BLaER1 treated with 17β-estradiol and CSF1 and Interleukin-3, amounts not matched to agents 10 nM and 100 nM (cell line): Measurements from ENCODE around the gene PARD3.
"Not testable (repeated sequence)": the region's sequence is repeated elsewhere in the genome, so short reads cannot be mapped to it uniquely, and the experiment has no call there.

Experiments used
- H3K27ac ChIP-seq, 11 experiments: shearing (Covaris generic); formaldehyde crosslinking; 2 replicates each; pipeline ENCODE4 v1.8.1; 2022
- H3K27me3 ChIP-seq, 11 experiments: shearing (Covaris generic); formaldehyde crosslinking; 2 replicates each; pipeline ENCODE4 v1.8.1; 2022
- H3K36me3 ChIP-seq, 11 experiments: shearing (Covaris generic); formaldehyde crosslinking; 2 replicates each; pipeline ENCODE4 v1.8.1; 2022
- H3K4me1 ChIP-seq, 10 experiments: shearing (Covaris generic); formaldehyde crosslinking; 2 replicates each; pipeline ENCODE4 v1.8.1; 2022
- H3K4me2 ChIP-seq, 11 experiments: shearing (Covaris generic); formaldehyde crosslinking; 2 replicates each; pipeline ENCODE4 v1.8.1; 2022
- H3K4me3 ChIP-seq, 10 experiments: shearing (Covaris generic); formaldehyde crosslinking; 2 replicates each; pipeline ENCODE4 v1.8.1; 2022
- H3K9ac ChIP-seq, 11 experiments: shearing (Covaris generic); formaldehyde crosslinking; 2 replicates each; pipeline ENCODE4 v1.8.1; 2022
- H3K9me3 ChIP-seq, 11 experiments: shearing (Covaris generic); formaldehyde crosslinking; replicated peaks in 1 of 11; 2 replicates each; pipeline ENCODE4 v1.8.1; 2022
- H4K20me1 ChIP-seq, 11 experiments: shearing (Covaris generic); formaldehyde crosslinking; 2 replicates each; pipeline ENCODE4 v1.8.1; 2022
- Cebpa-rat ChIP-seq, 11 experiments: shearing (Covaris generic); IDR thresholded peaks; 2 replicates each; pipeline ENCODE4 v1.8.1; 2022

The PARD3 gene

GRCh38 chr10:34464591-34464990, 350.5 kb downstream of the PARD3 start:
- no peak for TF ChIP-seq Cebpa-rat (IDR thresholded peaks at IDR 0.05)
- Histone ChIP-seq H4K20me1 (no peaks in the 10 kb centered on the region), H3K4me2 (no peak overlapping the region), H3K36me3 (peaks cover 0 to 19% (median 4%) of the 10 kb centered on the region in 11 experiments; a peak in 12 of 22 replicates), H3K4me1 (no peaks in the 10 kb centered on the region), H3K4me3 (no peak overlapping the region), H3K27me3 (no peaks in the 10 kb centered on the region), H3K9ac (no peak overlapping the region), H3K9me3 (no peaks in the 10 kb centered on the region), H3K27ac (no peak overlapping the region)

GRCh38 chr10:34464000-34464399, 351.1 kb downstream of the PARD3 start:
- Histone ChIP-seq H3K36me3 (peaks cover 0 to 17% (median under 1%) of the 10 kb centered on the region in 11 experiments; a peak in 11 of 22 replicates), H4K20me1 (no peaks in the 10 kb centered on the region), H3K4me1 (no peaks in the 10 kb centered on the region), H3K27me3 (no peaks in the 10 kb centered on the region), H3K9me3 (no peaks in the 10 kb centered on the region), H3K9ac (no peak overlapping the region), H3K4me3 (no peak overlapping the region), H3K27ac (no peak overlapping the region), H3K4me2 (no peak overlapping the region)
- no peak for TF ChIP-seq Cebpa-rat (IDR thresholded peaks at IDR 0.05)

GRCh38 chr10:34462993-34463392, 352.1 kb downstream of the PARD3 start:
- H3K9ac ChIP-seq = no peak overlapping the region
- H3K4me1 ChIP-seq = no peaks in the 10 kb centered on the region
- no peak overlapping the region for H3K4me3 ChIP-seq
- no peak for TF ChIP-seq Cebpa-rat (IDR thresholded peaks at IDR 0.05)
- no peaks in the 10 kb centered on the region for H3K9me3 ChIP-seq
- H4K20me1 ChIP-seq = no peaks in the 10 kb centered on the region
- H3K4me2 ChIP-seq = no peak overlapping the region
- no peak overlapping the region for H3K27ac ChIP-seq
- H3K36me3 ChIP-seq = peaks cover 0 to 8% (median 6%) of the 10 kb centered on the region in 11 experiments; a peak in 9 of 22 replicates
- no peaks in the 10 kb centered on the region for H3K27me3 ChIP-seq

GRCh38 chr10:34462056-34462455, 353.0 kb downstream of the PARD3 start:
- Histone ChIP-seq H3K27ac (no peak overlapping the region), H3K36me3 (peaks cover 0 to 6% (median 0%) of the 10 kb centered on the region in 11 experiments; a peak in 1 of 22 replicates), H3K4me2 (no peak overlapping the region), H3K4me1 (no peaks in the 10 kb centered on the region), H3K9me3 (no peaks in the 10 kb centered on the region), H3K4me3 (no peak overlapping the region), H3K27me3 (no peaks in the 10 kb centered on the region), H3K9ac (no peak overlapping the region), H4K20me1 (no peaks in the 10 kb centered on the region)
- TF ChIP-seq Cebpa-rat (IDR thresholded peaks at IDR 0.05) = no peak

DNA sequence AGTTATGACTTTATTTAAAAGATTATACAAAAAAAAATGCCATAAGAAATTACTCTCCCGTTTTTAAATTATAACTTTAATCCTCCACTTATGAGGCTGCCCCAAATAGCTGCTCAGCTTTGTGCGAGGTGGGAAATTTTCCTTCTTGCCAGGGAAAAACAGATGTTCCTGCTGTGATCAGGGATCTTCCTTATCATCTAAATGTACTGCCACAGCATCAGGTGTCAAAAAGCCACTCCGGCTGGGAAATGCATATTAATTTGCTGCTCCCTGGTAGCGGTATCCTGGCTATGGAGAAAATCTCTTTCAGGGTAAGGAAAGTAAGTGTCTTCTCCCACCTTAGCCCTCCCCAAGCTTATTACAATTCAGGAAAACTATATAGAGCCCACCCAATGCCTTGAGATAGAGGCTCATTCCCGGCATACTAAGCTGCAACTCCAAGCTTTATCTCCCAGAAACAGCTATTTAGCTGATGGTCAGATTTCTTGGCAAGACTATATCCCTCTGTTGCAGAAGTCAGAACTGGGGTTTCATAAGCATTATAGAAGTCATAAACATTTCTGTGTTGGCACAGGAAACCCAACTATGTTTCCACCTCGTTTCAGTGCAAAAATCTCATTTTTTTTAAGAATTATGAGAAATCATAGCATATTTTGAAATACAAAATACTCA, 360.4 kb downstream of the PARD3 start:
- Histone ChIP-seq H4K20me1 (no peaks in the 10 kb centered on the region), H3K9me3 (no peaks in the 10 kb centered on the region), H3K27me3 (no peaks in the 10 kb centered on the region), H3K4me3 (no peak overlapping the region), H3K36me3 (peaks cover 0 to 6% (median 0%) of the 10 kb centered on the region in 11 experiments; a peak in 1 of 22 replicates), H3K27ac (no peak overlapping the region), H3K9ac (no peak overlapping the region), H3K4me2 (no peak overlapping the region), H3K4me1 (no peaks in the 10 kb centered on the region)
- TF ChIP-seq Cebpa-rat (IDR thresholded peaks at IDR 0.05) = no peak

GRCh38 chr10:34449836-34450235, 365.3 kb downstream of the PARD3 start:
- Histone ChIP-seq H3K4me2 (no peak overlapping the region), H3K36me3 (peaks cover 0 to 5% (median 0%) of the 10 kb centered on the region in 11 experiments; a peak in 1 of 22 replicates), H3K4me3 (no peak overlapping the region), H3K27ac (no peak overlapping the region), H3K4me1 (no peaks in the 10 kb centered on the region; a peak in 2 of 20 replicates), H3K27me3 (no peaks in the 10 kb centered on the region), H3K9ac (no peak overlapping the region), H3K9me3 (no peaks in the 10 kb centered on the region), H4K20me1 (no peaks in the 10 kb centered on the region)
- no peak for TF ChIP-seq Cebpa-rat (IDR thresholded peaks at IDR 0.05)

DNA sequence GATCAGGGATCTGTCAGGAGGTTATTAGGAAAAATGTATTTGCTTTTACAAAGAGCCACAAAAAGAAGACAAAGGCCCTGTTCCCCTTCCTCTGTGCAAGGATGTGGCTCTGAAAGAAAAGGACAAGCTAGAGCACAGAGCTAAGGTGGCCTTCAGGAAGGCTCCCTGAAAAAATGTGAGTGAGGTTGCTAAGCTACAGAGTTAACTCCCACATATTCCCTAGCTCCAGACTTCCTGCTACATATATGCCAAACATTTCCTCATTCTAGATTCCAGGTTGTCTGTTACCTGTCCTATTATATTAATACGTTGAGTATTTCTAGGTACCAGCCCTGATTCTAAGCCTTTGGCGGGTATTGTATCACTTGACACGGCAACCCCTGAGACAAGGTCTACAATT, 369.0 kb downstream of the PARD3 start:
- Histone ChIP-seq H3K4me3 (no peak overlapping the region), H3K4me1 (no peaks in the 10 kb centered on the region; a peak in 2 of 20 replicates), H3K9ac (no peak overlapping the region), H3K36me3 (peaks cover 0 to 11% (median 0%) of the 10 kb centered on the region in 11 experiments; a peak in 4 of 22 replicates), H3K4me2 (no peak overlapping the region), H3K27ac (no peak overlapping the region), H3K9me3 (peaks cover 0 to 4% (median 0%) of the 10 kb centered on the region in 11 experiments; a peak in 1 of 22 replicates), H3K27me3 (no peaks in the 10 kb centered on the region), H4K20me1 (no peaks in the 10 kb centered on the region)
- TF ChIP-seq Cebpa-rat (IDR thresholded peaks at IDR 0.05) = no peak

GRCh38 chr10:34444223-34445183, 370.6 kb downstream of the PARD3 start:
- H3K4me3 ChIP-seq = no peak overlapping the region
- no peak for TF ChIP-seq Cebpa-rat (IDR thresholded peaks at IDR 0.05)
- no peaks in the 10 kb centered on the region; a peak in 2 of 20 replicates for H3K4me1 ChIP-seq
- no peaks in the 10 kb centered on the region for H3K27me3 ChIP-seq
- no peaks in the 10 kb centered on the region for H4K20me1 ChIP-seq
- H3K9me3 ChIP-seq = peaks cover 0 to 4% (median 0%) of the 10 kb centered on the region in 11 experiments; a peak in 1 of 22 replicates
- H3K4me2 ChIP-seq = no peak overlapping the region
- H3K9ac ChIP-seq = no peak overlapping the region
- peaks cover 0 to 11% (median 0%) of the 10 kb centered on the region in 11 experiments; a peak in 4 of 22 replicates for H3K36me3 ChIP-seq
- H3K27ac ChIP-seq = no peak overlapping the region

DNA sequence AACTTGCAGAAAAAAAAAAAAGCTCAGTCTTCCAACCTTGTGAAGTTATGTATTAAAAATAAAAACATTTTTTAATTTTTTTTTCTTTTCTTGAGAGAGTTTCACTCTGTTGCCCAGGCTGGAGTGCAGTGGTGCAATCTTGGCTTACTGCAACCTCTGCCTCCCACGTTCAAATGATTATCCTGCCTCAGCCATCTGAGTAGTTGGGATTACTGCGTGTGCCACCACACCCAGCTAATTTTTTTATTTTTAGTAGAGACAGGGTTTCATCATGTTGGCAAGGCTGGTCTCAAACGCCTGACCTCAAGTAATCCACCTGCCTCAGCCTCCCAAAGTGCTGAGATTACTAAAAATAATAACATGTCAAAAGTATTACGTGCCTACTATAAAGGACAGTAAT, 375.7 kb downstream of the PARD3 start:
- not testable (repeated sequence) for H3K9me3 ChIP-seq, H3K4me3 ChIP-seq, H3K4me1 ChIP-seq, H4K20me1 ChIP-seq, H3K27me3 ChIP-seq, H3K27ac ChIP-seq, H3K4me2 ChIP-seq, H3K9ac ChIP-seq
- peaks cover 0 to 11% (median 0%) of the 10 kb centered on the region in 11 experiments; a peak in 4 of 22 replicates for H3K36me3 ChIP-seq
